HUDEP-2 (cell line): ENCODE measurements around the gene GIPC3.
"Not testable (repeated sequence)": the region's sequence is repeated elsewhere in the genome, so short reads cannot be mapped to it uniquely, and the experiment has no call there.

Experiments
- DNase-seq, 76 experiments: peaks; one replicate each; lab custom pipeline; 2025; ENCODE audit not compliant: unreplicated experiment in 76 of 76; lab: John Stamatoyannopoulos, UW

The GIPC3 gene

GRCh38 chr19:3550947-3551791 lies 34.1 kb upstream of the GIPC3 start:
- no peak for DNase-seq

GRCh38 chr19:3551792-3552095 lies 33.5 kb upstream of the GIPC3 start:
- no peak for DNase-seq

- no peak for DNase-seq
These were observed 30.8 kb upstream of the GIPC3 start for GRCh38 chr19:3554254-3555083.

- peak in 13 of 76 experiments; percentile 8 to 63 (median 33) for DNase-seq
These were observed 29.4 kb upstream of the GIPC3 start for GRCh38 chr19:3555653-3556422.

GRCh38 chr19:3556423-3556977 lies 28.8 kb upstream of the GIPC3 start:
- DNase-seq = peak in 9 of 76 experiments; percentile 19 to 55 (median 34)

GRCh38 chr19:3556978-3557460 lies 28.3 kb upstream of the GIPC3 start:
- DNase-seq = peak in 29 of 76 experiments; percentile 7 to 55 (median 35)

- DNase-seq = peak in 74 of 76 experiments; percentile 35 to 97 (median 92)
These were observed 27.6 kb upstream of the GIPC3 start, which contains the start of gene MFSD12 for GRCh38 chr19:3557461-3558248. Gene MFSD12 (minus strand): TSS chr19:3557586. CDS start chr19:3557403, 183 bp downstream.

- DNase-seq = no peak
These were observed 21.4 kb upstream of the GIPC3 start for GRCh38 chr19:3563709-3564524.

- DNase-seq = peak in 1 of 76 experiments; percentile 25
These were observed 20.1 kb upstream of the GIPC3 start for GRCh38 chr19:3565139-3565538.

GRCh38 chr19:3570042-3570441 lies 15.2 kb upstream of the GIPC3 start:
- not testable (repeated sequence) for DNase-seq

GRCh38 chr19:3570606-3571011 lies 14.7 kb upstream of the GIPC3 start:
- no peak for DNase-seq

GRCh38 chr19:3572132-3572854 lies 13.0 kb upstream of the GIPC3 start:
- DNase-seq = peak; percentile 93 to 100 (median 100)

GRCh38 chr19:3572855-3573161 lies 12.5 kb upstream of the GIPC3 start, which contains the start of gene HMG20B:
Gene HMG20B (plus strand): TSS chr19:3572944. CDS start chr19:3573310, 366 bp downstream.
- no peak for DNase-seq

- DNase-seq = peak in 11 of 76 experiments; percentile 18 to 55 (median 48)
These were observed 12.0 kb upstream of the GIPC3 start for GRCh38 chr19:3573162-3573857.

- peak; percentile 76 to 100 (median 99) for DNase-seq
These were observed 11.2 kb upstream of the GIPC3 start for GRCh38 chr19:3573858-3574637.

- DNase-seq = peak in 64 of 76 experiments; percentile 16 to 85 (median 54)
These were observed 10.0 kb upstream of the GIPC3 start for GRCh38 chr19:3575260-3575741.
